AG10803 (cell line): ENCODE data around the gene IPO4.
A peak's percentile ranks its signal among the peaks of the same experiment; 100 is the strongest.
"Not testable (repeated sequence)": the region's sequence is repeated elsewhere in the genome, so short reads cannot be mapped to it uniquely, and the experiment has no call there.

Experiments
- DNase-seq: peaks from one replicate; pipeline ENCODE4 v3.0.0; 2010; ENCODE audit warnings: low read depth
- H3K4me3 ChIP-seq: 2 replicates; pipeline ENCODE4 v1.5.1; 2011; ENCODE audit warnings: mild to moderate bottlenecking, low read length, control low read depth
- CTCF ChIP-seq: conservative IDR thresholded peaks from 2 replicates; pipeline ENCODE4 v1.5.1; 2011; ENCODE audit warnings: mild to moderate bottlenecking, low read length, control low read depth, inconsistent platforms

The IPO4 gene

GRCh38 chr14:24226473-24226872 lies 37.9 kb upstream of the IPO4 start:
- no peak for DNase-seq
- H3K4me3 ChIP-seq: no peak overlapping the region
- no peak for TF ChIP-seq CTCF

- DNase-seq: peak; percentile 98
- TF ChIP-seq CTCF: no peak
- no peak overlapping the region for H3K4me3 ChIP-seq
Measured at GRCh38 chr14:24224618-24225071, 36.0 kb upstream of the IPO4 start.

- not testable (repeated sequence) for DNase-seq
Measured at GRCh38 chr14:24222987-24223386, 34.4 kb upstream of the IPO4 start.

GRCh38 chr14:24219521-24219920 lies 30.9 kb upstream of the IPO4 start:
- no peak for DNase-seq
- no peak overlapping the region for H3K4me3 ChIP-seq
- TF ChIP-seq CTCF: no peak

More at GRCh38 chr14:24222987-24223386, 34.4 kb upstream of the IPO4 start:
- H3K4me3 ChIP-seq: not testable (repeated sequence)

- no peak overlapping the region for H3K4me3 ChIP-seq
- no peak for DNase-seq
- TF ChIP-seq CTCF: no peak
Measured at GRCh38 chr14:24219080-24219479, 30.5 kb upstream of the IPO4 start.

- H3K4me3 ChIP-seq, DNase-seq: not testable (repeated sequence)
Measured at GRCh38 chr14:24216876-24217275, 28.3 kb upstream of the IPO4 start.

GRCh38 chr14:24216345-24216699 lies 27.7 kb upstream of the IPO4 start:
- H3K4me3 ChIP-seq: peak overlapping the region; percentile 94

More at GRCh38 chr14:24216345-24216699, 27.7 kb upstream of the IPO4 start:
- DNase-seq: no peak
- no peak for TF ChIP-seq CTCF
